Stimulated activated naive CD8-positive, alpha-beta T cell treated with anti-CD3 and anti-CD28 coated beads, Interleukin-15, Interleukin-2, amounts not matched to agents 100 ng/mL and 50 ng/mL, for 24 hours (primary cell): ENCODE results near the gene SPRN.
"Not testable (repeated sequence)": the region's sequence is repeated elsewhere in the genome, so short reads cannot be mapped to it uniquely, and the experiment has no call there.

ENCODE experiments used
- H3K27ac Mint-ChIP-seq: one replicate; pipeline ENCODE4 v1.8.0; 2021; ENCODE audit warnings: mild to moderate bottlenecking, mixed read lengths
- H3K27me3 Mint-ChIP-seq: one replicate; pipeline ENCODE4 v1.8.0; 2021; ENCODE audit warnings: mixed read lengths
- H3K36me3 Mint-ChIP-seq: one replicate; pipeline ENCODE4 v1.8.0; 2021; ENCODE audit warnings: low read depth, mixed read lengths
- H3K4me1 Mint-ChIP-seq: one replicate; pipeline ENCODE4 v1.8.0; 2021; ENCODE audit warnings: low read depth, mixed read lengths
- H3K4me3 Mint-ChIP-seq: one replicate; pipeline ENCODE4 v1.8.0; 2021; ENCODE audit warnings: mild to moderate bottlenecking, mixed read lengths
- H3K9me3 Mint-ChIP-seq: one replicate; pipeline ENCODE4 v1.8.0; 2021; ENCODE audit warnings: mixed read lengths

Gene SPRN

DNA sequence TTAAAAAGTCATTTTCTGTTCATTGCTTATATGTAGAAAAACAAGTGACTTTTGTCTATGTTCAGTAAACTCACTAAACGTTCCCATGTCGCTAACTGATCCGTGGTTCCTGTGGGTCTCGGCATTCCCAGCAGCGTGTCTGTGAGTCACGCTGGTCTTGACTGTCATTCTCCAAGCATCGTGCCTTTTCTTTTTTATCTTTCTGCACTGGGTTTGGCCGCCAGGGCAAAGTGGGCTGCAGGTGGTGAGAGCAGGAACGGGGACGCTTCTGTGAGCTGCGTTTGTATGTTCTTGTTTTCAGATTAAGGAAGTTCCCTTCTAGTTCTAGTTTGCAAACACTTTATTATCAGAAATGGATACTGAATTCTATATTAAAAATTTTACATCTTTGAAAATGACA, 22.6 kb upstream of the SPRN start:
- H3K27ac Mint-ChIP-seq, result no peak overlapping the region
- peaks cover 8% of the 10 kb centered on the region for H3K27me3 Mint-ChIP-seq
- peaks cover 11% of the 10 kb centered on the region for H3K4me1 Mint-ChIP-seq
- H3K36me3 Mint-ChIP-seq, result peaks cover 10% of the 10 kb centered on the region
- H3K9me3 Mint-ChIP-seq, result peaks cover 24% of the 10 kb centered on the region
- no peak overlapping the region for H3K4me3 Mint-ChIP-seq

GRCh38 chr10:133445751-133446708, 21.6 kb upstream of the SPRN start:
- H3K4me3 Mint-ChIP-seq, result no peak overlapping the region
- peaks cover 24% of the 10 kb centered on the region for H3K9me3 Mint-ChIP-seq
- H3K27me3 Mint-ChIP-seq, result peaks cover 8% of the 10 kb centered on the region
- H3K36me3 Mint-ChIP-seq, result peaks cover 10% of the 10 kb centered on the region
- H3K27ac Mint-ChIP-seq, result no peak overlapping the region
- H3K4me1 Mint-ChIP-seq, result peaks cover 11% of the 10 kb centered on the region

- Mint-ChIP-seq H3K36me3 (peaks cover 10% of the 10 kb centered on the region), H3K9me3 (peaks cover 24% of the 10 kb centered on the region), H3K27ac (no peak overlapping the region), H3K4me3 (no peak overlapping the region), H3K4me1 (peaks cover 11% of the 10 kb centered on the region), H3K27me3 (peaks cover 8% of the 10 kb centered on the region)
These were observed 20.9 kb upstream of the SPRN start for GRCh38 chr10:133445268-133445732.

DNA sequence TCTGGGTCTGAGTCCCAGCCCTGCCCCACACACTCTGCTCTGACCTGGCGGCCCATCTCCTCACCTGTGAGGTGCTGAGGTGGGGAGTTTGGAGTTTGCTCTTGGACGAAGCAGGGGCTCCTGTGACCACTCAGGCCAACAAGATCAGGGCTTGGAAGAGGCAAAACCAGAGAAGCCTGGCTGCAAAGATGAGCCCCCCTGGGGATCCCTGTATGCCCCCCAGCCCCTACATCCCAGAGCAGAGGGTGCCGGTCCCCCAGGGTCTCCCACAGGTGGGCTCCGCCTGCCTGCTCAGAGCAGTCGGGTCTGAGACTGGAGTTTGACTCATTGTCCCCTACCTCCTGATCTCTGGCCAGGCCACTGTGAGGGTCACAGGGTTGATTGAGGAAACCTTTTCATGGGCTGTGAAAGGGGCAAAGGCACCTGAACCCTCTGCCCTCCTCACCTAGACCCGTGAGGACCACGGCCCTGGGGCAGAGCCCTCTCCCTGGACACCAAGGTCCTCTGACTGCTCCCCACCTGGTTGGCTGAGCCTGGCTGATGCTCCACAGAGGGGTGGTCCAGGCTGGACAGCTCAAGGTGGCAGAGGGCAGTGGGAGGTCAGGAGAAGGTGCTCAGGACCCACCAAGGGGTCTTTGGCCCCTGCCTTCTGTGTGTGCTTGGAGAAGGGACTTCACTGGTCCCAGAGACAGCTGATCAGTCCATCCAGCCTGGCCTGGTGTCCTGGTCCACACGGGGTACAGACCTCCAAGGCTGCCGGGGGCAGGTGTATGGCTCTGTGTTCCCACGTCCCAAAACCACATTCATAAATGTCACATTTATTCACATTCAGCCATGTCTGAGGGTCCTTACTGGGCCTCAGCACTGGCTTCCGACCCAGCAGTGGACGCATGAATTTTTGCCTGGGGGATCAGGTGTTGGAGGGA, 20.2 kb upstream of the SPRN start:
- H3K36me3 Mint-ChIP-seq, result peaks cover 10% of the 10 kb centered on the region
- H3K27me3 Mint-ChIP-seq, result peaks cover 8% of the 10 kb centered on the region
- peaks cover 24% of the 10 kb centered on the region for H3K9me3 Mint-ChIP-seq
- H3K4me3 Mint-ChIP-seq, result no peak overlapping the region
- H3K27ac Mint-ChIP-seq, result no peak overlapping the region
- peaks cover 11% of the 10 kb centered on the region for H3K4me1 Mint-ChIP-seq

DNA sequence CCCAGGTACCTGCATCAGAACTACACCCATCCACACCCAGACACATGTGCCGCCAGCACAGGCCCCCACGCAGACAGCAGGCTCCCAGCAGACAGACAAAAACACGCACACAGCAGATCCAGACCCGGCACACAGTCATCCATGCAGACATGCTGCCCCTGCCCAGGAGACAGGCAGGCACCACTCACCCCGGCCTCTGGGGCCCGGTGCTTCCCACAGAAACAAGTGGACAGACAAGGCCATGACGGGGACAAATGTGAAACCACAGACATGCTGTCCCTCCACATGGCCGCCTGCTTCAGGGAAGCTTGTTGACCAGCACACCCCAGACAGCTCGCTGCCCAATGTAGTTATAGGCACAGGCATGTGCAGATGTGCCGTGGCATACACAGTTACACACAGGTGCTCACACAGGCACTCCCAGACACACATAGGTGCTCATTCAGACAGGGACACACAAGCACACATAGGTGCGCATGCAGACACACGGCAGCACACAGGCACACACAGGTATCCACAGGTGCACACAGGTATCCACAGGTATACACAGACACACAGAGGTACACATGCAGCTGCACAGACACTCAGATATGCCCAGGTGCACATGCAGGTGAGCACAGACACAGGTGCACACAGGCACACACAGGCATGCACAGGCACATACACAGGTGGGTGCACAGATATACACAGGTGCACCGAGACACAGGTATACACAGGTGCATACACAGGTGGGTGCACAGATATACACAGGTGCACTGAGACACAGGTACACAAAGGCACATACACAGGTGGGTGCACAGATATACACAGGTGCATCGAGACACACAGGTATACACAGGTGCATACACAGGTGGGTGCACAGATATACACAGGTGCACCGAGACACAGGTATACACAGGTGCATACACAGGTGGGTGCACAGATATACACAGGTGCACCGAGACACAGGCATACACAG, 18.8 kb upstream of the SPRN start:
- H3K27me3 Mint-ChIP-seq, result peaks cover 5% of the 10 kb centered on the region
- H3K4me1 Mint-ChIP-seq, result peaks cover 22% of the 10 kb centered on the region
- no peak overlapping the region for H3K4me3 Mint-ChIP-seq
- H3K27ac Mint-ChIP-seq, result no peak overlapping the region
- peaks cover 5% of the 10 kb centered on the region for H3K36me3 Mint-ChIP-seq
- H3K9me3 Mint-ChIP-seq, result peaks cover 12% of the 10 kb centered on the region

- H3K4me1 Mint-ChIP-seq, result peaks cover 26% of the 10 kb centered on the region
These were observed 18.0 kb upstream of the SPRN start for GRCh38 chr10:133442191-133442966.

GRCh38 chr10:133441780-133442179, 17.4 kb upstream of the SPRN start:
- Mint-ChIP-seq H3K27ac (no peak overlapping the region), H3K4me3 (no peak overlapping the region), H3K4me1 (peaks cover 26% of the 10 kb centered on the region), H3K27me3 (peaks cover 3% of the 10 kb centered on the region), H3K36me3 (peaks cover 3% of the 10 kb centered on the region), H3K9me3 (peaks cover 3% of the 10 kb centered on the region)

More at GRCh38 chr10:133442191-133442966, 18.0 kb upstream of the SPRN start:
- no peak overlapping the region for H3K27ac Mint-ChIP-seq
- H3K27me3 Mint-ChIP-seq, result peaks cover 5% of the 10 kb centered on the region
- H3K36me3 Mint-ChIP-seq, result peaks cover 5% of the 10 kb centered on the region
- peaks cover 6% of the 10 kb centered on the region for H3K9me3 Mint-ChIP-seq
- peak overlapping the region; percentile 23 for H3K4me3 Mint-ChIP-seq

- H3K4me1 Mint-ChIP-seq, result peaks cover 26% of the 10 kb centered on the region
- H3K4me3 Mint-ChIP-seq, H3K36me3 Mint-ChIP-seq, H3K9me3 Mint-ChIP-seq, H3K27me3 Mint-ChIP-seq, H3K27ac Mint-ChIP-seq: not testable (repeated sequence)
These were observed 16.9 kb upstream of the SPRN start for GRCh38 chr10:133441356-133441755.

GRCh38 chr10:133440633-133441285, 16.3 kb upstream of the SPRN start:
- Mint-ChIP-seq H3K27ac (no peak overlapping the region), H3K9me3 (no peaks in the 10 kb centered on the region), H3K4me3 (no peak overlapping the region), H3K36me3 (no peaks in the 10 kb centered on the region), H3K4me1 (peaks cover 26% of the 10 kb centered on the region), H3K27me3 (peaks cover 5% of the 10 kb centered on the region)

GRCh38 chr10:133439517-133440461, 15.4 kb upstream of the SPRN start:
- H3K4me1 Mint-ChIP-seq, result peaks cover 26% of the 10 kb centered on the region
- H3K27me3 Mint-ChIP-seq, result peaks cover 9% of the 10 kb centered on the region
- H3K9me3 Mint-ChIP-seq, result no peaks in the 10 kb centered on the region
- H3K4me3 Mint-ChIP-seq, result no peak overlapping the region
- no peaks in the 10 kb centered on the region for H3K36me3 Mint-ChIP-seq
- no peak overlapping the region for H3K27ac Mint-ChIP-seq

- Mint-ChIP-seq H3K27ac (no peak overlapping the region), H3K27me3 (peaks cover 9% of the 10 kb centered on the region), H3K9me3 (no peaks in the 10 kb centered on the region), H3K4me1 (peaks cover 26% of the 10 kb centered on the region), H3K36me3 (no peaks in the 10 kb centered on the region), H3K4me3 (no peak overlapping the region)
These were observed 14.4 kb upstream of the SPRN start for GRCh38 chr10:133438711-133439273.

- H3K4me3 Mint-ChIP-seq, H3K36me3 Mint-ChIP-seq, H3K27ac Mint-ChIP-seq, H3K9me3 Mint-ChIP-seq, H3K4me1 Mint-ChIP-seq, H3K27me3 Mint-ChIP-seq: not testable (repeated sequence)
These were observed 8.4 kb upstream of the SPRN start for GRCh38 chr10:133432789-133433188.
